Measurements from ENCODE around the gene GPR107.

GRCh38 chr9:130069048-130069447 is 15.3 kb downstream of the GPR107 start:
- no peak for TF ChIP-seq ZNF274 (IDR thresholded peaks at IDR 0.05; ENCODE audit: low read depth, low read length)
- TF ChIP-seq YY1 (IDR thresholded peaks at IDR 0.05; ENCODE audit: insufficient read depth, insufficient read length): no peak

Measured in NT2/D1 (cell line).